HG03558 (cell line): ENCODE results near the gene CAPN9.

ENCODE experiments used
- ATAC-seq: cut with Tn5 transposase; IDR thresholded peaks from one replicate; pipeline ENCODE4 v1.9.1; 2021; ENCODE audit warnings: moderate number of reproducible peaks; ENCODE audit not compliant: unreplicated experiment; ENCODE audit errors: extremely low read depth

The CAPN9 gene

DNA sequence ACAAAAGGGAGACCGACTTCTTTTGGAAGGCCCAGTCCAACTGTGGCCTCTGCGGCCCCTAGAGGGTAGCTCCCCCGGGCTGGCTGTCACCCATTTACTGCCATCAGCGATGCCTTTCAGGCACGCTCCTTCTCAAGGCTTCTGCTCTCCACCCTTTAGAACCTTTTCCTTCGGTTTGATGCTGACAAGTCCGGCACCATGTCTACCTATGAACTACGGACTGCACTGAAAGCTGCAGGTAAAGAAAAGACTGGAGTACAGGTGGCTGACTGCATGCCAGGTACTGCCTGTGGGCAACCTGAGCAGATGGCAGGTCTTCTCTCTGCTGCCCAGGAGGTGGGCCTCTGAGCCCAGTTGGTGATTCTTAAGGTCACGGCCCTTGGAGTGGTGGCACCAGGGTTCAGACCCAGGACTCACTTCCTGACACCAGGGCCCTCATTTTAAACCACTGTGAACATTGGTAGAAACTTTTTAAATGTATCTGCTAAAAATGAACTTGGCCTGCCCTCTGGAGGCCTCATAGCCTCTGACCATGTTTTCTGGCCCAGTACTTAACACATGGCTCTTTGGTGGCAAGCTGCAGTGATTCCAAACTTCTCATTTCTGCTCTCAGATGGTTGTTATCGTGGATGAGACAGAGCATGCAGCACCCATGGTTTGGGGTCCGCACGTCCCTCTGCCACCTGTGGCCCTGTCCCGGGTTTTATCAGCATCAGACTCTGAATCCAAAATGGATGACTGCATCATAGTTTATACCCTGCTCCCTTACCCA, 45.7 kb downstream of the CAPN9 start:
- ATAC-seq = no peak

- ATAC-seq = no peak
Measured at GRCh38 chr1:230793463-230793745, 46.2 kb downstream of the CAPN9 start.

- ATAC-seq = no peak
Measured at GRCh38 chr1:230794431-230794830, 47.2 kb downstream of the CAPN9 start.

DNA sequence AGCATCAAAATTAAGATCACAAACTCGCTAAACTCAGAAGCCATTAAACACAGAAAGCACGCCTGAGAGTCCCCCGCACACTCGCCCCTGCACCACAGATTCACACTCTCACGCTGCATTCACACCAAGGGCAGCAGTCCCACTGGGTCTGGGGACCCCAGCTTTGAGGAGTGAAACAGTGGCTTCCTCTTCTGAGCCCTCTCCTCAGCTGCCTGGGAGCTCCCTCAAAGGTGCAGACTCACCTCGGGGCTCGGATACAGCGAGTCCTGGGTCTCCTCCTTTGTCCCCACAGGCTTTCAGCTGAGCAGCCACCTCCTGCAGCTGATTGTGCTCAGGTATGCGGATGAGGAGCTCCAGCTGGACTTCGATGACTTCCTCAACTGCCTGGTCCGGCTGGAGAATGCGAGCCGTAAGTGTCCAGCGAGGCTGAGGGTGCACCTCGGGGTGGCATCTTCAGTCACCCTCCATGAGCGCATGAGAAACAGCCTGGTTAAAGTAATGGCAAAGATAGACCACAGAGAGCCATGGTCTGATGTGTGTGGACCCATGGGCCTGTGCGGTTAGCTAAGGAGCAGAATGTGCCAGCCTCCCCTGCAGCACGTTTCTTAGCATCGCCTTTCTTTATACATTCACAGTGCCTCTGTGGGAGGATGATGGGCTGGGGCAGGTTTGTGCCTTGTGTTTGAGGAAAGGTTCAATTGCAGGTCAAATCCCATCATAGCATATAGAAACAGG, 47.9 kb downstream of the CAPN9 start:
- ATAC-seq = no peak

DNA sequence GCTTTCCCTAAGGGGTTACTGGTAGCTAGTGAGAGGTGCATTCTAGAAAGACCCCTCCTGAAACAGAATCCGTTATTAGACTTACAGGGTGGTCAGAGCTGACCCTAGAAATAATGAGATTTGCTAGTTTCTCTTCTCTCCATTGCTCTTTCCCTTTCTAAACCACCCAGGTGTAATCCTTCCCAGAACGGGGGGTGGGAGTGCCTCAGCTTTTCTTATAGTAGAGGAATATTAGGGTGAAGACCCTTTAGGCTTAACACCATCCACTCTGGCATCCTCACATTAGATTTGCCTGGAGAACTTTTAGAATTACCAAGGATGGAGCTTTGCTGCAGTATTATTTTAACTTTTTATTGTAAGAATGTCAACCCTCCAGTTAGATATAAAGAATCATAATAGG, 49.4 kb downstream of the CAPN9 start:
- no peak for ATAC-seq

- ATAC-seq = no peak
Measured at GRCh38 chr1:230797376-230797920, 50.3 kb downstream of the CAPN9 start.

DNA sequence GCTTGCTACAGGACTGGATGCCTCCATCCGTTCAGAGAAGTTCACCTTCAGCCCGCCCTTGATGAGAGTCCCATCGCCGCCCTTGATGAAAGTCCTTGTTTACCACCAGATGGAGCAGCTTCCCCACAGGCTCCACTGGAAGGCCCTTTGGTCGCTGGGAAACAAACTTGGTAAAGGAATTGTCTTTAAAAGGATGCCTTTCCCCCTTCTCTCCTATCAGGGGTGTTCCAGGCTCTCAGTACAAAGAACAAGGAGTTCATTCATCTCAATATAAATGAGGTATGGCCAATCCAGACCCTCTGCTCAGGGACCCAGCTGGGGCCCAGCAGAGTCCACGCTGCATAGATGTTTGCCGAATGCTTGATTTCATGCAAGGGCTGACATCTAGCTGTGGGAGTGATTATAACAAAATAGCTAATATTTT, 50.8 kb downstream of the CAPN9 start:
- ATAC-seq = no peak

GRCh38 chr1:230798491-230798890, 51.3 kb downstream of the CAPN9 start:
- ATAC-seq = no peak

- ATAC-seq = no peak
Measured at GRCh38 chr1:230800891-230801840, 54.0 kb downstream of the CAPN9 start.

DNA sequence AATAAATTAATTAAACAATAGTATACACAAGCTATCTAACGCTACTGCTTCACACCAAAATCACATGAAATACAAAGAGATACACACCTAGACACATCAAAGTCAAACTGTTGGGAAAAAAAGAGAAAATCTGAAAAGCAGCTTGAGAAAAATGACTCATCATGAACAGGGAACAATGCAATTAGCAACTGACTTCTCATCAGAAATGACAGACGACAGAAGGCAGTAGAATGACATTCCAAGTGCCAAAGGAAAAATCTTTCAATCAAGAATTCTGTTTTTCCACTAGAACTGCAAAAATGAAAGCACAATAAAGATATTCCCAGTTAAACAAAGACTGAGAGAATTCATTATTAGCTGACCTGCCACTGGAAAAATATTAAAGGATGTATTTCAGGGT, 57.2 kb downstream of the CAPN9 start:
- ATAC-seq = no peak

- no peak for ATAC-seq
Measured at GRCh38 chr1:230806552-230806951, 59.4 kb downstream of the CAPN9 start.

GRCh38 chr1:230807029-230807428, 59.8 kb downstream of the CAPN9 start:
- ATAC-seq = no peak

DNA sequence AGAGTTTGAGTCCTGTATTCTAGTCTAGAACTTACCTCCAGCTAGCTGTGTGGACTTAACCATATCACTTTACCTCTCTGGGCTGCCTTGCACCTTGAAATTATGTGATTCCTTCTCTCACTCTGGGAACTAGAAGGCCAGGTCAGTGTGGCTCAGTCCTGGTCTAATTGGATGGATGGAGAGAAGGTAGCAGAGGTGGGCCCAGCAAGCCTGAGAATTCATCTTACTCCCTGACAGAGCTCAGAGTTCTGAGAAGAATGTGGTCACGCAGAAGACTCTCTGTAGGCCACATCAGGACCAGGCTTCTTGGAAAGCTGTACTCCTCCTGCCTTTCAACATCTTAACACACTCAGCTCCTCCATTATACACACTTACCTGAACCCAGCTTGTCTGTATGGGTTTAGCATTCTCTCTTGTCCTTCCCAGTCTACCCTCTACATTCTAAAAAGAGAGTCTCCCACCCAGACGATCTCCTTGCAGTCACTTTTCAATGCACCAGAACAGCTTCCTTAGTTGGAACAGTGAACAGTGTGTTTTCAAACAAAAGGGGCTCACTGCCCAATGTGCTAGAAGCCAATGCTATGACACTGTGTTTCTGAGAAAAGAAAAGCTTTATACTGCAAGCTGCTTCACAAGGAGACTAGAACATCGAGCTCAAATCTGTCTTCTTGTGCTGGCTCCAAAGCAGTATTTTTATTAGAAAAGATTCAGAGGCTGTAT, 60.5 kb downstream of the CAPN9 start:
- ATAC-seq = no peak

- ATAC-seq = no peak
Measured at GRCh38 chr1:230808281-230808872, 61.2 kb downstream of the CAPN9 start.

DNA sequence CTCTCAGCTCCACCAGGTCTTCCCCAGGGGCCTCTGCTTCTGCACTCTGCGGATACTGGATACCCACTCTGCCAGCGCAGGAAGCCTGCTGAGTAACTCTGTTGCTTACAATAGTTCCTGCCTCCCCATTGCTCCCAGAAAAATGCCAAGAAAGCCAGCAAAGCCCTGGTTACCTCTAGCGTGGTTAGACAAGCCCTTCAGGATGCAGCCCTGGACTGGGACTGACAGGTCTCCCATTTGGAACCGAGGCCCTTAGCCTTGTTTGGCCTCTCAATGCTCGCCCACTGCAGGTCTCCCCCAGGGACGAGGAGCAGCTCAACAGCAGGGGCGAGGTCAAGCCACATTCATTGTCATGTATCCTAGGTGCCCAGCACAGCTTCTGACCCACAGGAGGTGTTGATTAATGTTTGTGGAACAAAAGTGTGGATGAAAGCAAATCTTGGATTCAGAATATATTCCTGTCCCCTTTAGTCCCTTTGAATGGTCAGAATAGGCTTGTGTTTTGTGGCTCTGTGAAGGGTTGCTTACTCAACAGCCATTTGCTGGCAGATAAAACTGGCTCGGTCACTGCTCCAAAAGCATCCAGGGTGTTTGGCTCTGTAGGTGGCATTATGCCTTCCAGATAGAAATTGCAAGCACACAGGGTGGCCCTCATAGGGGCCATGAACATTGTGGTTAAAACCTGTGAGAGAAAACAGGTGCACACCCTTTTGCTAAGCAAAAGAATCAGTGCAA, 62.2 kb downstream of the CAPN9 start:
- ATAC-seq = no peak

DNA sequence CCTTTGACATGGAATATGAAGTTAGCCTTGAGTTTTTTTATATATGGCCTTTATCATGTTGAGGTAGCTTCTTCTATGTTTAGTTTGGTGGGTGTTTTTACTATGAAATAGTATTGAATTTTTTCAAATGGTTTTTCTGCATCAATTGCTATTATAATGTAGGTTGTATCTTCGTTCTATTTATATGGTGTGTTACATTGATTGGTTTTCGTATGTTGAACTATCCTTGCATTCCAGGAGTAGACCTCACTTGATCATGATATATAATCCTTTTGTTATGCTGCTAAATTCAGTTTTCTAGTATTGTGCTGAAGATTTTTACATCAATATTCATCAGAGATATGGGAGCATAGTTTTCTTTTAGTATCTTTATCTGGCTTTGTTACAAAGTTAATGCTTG, 65.4 kb downstream of the CAPN9 start:
- no peak for ATAC-seq

GRCh38 chr1:230814949-230815692, 67.9 kb downstream of the CAPN9 start:
- ATAC-seq = no peak

DNA sequence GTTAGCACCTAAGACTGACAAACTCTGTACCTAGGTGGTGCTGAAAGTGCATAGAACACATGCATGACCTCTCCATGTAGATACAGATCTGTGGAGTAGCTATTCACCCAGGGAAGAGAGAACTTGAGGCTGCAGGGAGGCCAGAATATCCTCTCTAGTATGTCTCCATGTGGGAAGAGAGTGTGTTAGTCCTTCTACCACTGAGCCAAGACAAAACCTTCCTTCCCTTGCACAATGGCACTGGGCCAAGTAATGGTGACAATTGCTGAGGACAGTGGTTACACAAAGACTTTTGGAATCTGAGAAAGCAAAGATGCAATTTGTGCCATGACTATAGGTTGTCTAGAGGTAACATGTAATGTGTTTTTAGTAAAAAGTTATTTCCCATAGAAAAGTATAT, 68.8 kb downstream of the CAPN9 start:
- no peak for ATAC-seq
